Right lobe of liver (tissue), 6 donors: ENCODE measurements around the gene SLC2A3. TPM values are rescaled to one million over a fixed set of nuclear protein-coding genes. Genes with fewer than 3 reads are reported as not detected.
"Not testable (repeated sequence)": the region's sequence is repeated elsewhere in the genome, so short reads cannot be mapped to it uniquely, and the experiment has no call there.

Experiments used
- ATAC-seq, 4 donors: fragments of 200-7000 bp; cut with Tn5 transposase; one replicate each; pipeline ENCODE4 v1.9.1; 2020; ENCODE audit warnings: mild to moderate bottlenecking in 4 of 4, moderate library complexity in 4 of 4
- DNase-seq, 3 donors: peaks; one replicate each; pipeline ENCODE4 v3.0.0-alpha.2; 2020
- H3K27ac ChIP-seq, 3 donors: fragments of 200-600 bp; one replicate each; pipeline ENCODE4 v1.8.0; 2022
- H3K27me3 ChIP-seq, 2 donors: fragments of 200-600 bp; one replicate each; pipeline ENCODE4 v1.8.0; 2022
- H3K36me3 ChIP-seq, 4 donors: fragments of 200-600 bp; sonication (generic) in 1 of 4; one replicate each; pipeline versions ENCODE4 v1.5.1 to v1.8.0; 2017 to 2022; ENCODE audit warnings: control low read depth in 1 of 4
- H3K4me1 ChIP-seq, 4 donors: fragments of 200-600 bp; sonication (generic) in 1 of 4; one replicate each; pipeline versions ENCODE4 v1.5.1 to v1.8.0; 2017 to 2022; ENCODE audit warnings: control low read depth in 1 of 4
- H3K4me3 ChIP-seq, 3 donors: fragments of 200-600 bp; one replicate each; pipeline ENCODE4 v1.8.0; 2022
- H3K9me3 ChIP-seq, 4 donors: fragments of 200-600 bp; sonication (generic) in 1 of 4; one replicate each; pipeline versions ENCODE4 v1.5.1 to v1.8.0; 2017 to 2022; ENCODE audit warnings: control low read depth in 1 of 4
- POLR2A ChIP-seq: fragments of 450-650 bp; IDR thresholded peaks from one replicate; pipeline ENCODE4 v1.6.1; 2017; ENCODE audit warnings: antibody characterized with exemption, mild to moderate bottlenecking
- WGBS: methylation state at CpG from one replicate; pipeline ENCODE4 v1.1.6; 2018; ENCODE audit warnings: low coverage, low lambda C conversion rate; ENCODE audit not compliant: insufficient coverage; ENCODE audit errors: missing lambda C conversion rate; 5-methylcytosine and 5-hydroxymethylcytosine counted together
- intact Hi-C, 2 donors: fragments of 100-400 bp; cut with DNase I; formaldehyde crosslinking; loops; one replicate each; pipeline versions ENCODE4 v1.11.2 to v1.14.1; 2022
- total RNA-seq, 6 experiments: library from RNA; depleted of rRNA in 2 of 6; stranded (reverse); fragments of >200 nt in 2 of 6; fragmentation: NEBNext Ultra II Directional in 3 of 6; extraction: Animal tissue kit (Norgen Biotek cat#: 25700) in 3 of 6; gene quantifications; one replicate each; pipeline versions ENCODE4 v1.1.0 to v1.2.4, GENCODE V29; 2016 to 2023
- TF ChIP-seq, protein P1 (sequence below), 4 donors: fragments of 200-600 bp in 3 of 4; fragments of 450-650 bp in 1 of 4; IDR thresholded peaks; one replicate each; pipeline versions ENCODE4 v1.5.1 to v1.8.0; 2016 to 2022; ENCODE audit warnings: antibody characterized with exemption in 4 of 4, mild to moderate bottlenecking in 2 of 4
- donor health status: DM: no; HTN: yes; CAD: no.
- donor health status: DM: no; HTN: no; CAD: no.
- donor health status: DM: no; HTN: no; CAD: no.
- donor health status: DM: no; HTN: yes; CAD: no.
- donor health status: DM: no; HTN: yes; CAD: no.

SLC2A3 gene
- total RNA-seq, 6 experiments from 2014 or later = 6.6 to 53.5 (median 8.4) TPM

DNA sequence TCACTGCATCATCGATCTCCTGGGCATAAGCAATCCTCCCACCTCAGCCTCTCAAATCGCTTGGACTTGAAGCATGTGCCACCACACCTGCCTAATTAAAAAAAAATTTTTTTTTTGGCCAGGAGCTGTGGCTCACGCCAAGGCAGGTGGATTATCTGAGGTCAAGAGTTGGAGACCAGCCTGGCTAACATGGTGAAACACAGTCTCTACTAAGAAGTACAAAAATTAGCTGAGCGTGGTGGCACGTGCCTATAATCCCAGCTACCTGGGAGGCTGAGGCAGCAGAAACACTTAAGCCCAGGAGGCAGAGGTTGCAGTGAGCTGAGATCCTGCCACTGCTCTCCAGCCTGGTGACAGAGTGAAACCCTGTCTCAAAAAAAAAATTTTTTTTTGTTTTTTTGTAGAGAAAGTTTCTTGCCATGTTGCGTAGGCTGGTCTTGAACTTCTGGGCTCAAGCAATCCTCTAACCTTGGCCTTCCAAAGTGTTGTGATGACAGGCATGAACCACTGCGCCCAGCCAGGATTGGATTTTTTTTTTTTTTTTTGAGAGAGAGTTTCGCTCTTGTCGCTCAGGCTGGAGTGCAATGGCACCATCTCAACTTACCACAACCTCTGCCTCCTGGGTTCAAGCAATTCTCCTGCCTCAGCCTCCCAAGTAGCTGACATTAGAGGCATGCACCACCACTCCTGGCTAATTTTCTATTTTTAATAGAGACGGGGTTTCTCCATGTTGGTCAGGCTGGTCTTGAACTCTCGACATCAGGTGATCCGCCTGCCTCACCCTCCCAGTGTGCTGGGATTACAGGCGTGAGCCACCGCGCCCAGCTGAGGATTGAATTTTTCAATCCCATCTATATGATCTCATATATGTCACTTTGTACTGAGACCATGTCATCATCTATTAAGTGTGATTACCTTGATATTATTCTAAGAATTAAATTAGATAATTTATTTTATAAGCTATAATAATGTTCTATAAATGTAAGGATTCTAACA is 12.4 kb downstream of the SLC2A3 start:
- Histone ChIP-seq H3K27ac (no peak overlapping the region), H3K27me3 (no peaks in the 10 kb centered on the region), H3K9me3 (no peaks in the 10 kb centered on the region), H3K4me3 (no peak overlapping the region), H3K36me3 (peaks cover 0 to 13% (median 0%) of the 10 kb centered on the region in 4 donors), H3K4me1 (no peaks in the 10 kb centered on the region)
- 87% methylated on average over 11 of the region's 15 CpGs for WGBS
- ATAC-seq (peak in 1 of 4 donors; percentile 1), DNase-seq (peak in 1 of 3 donors; percentile 22)
- intact Hi-C loops = no loop called here
- TF ChIP-seq, protein P1, sequence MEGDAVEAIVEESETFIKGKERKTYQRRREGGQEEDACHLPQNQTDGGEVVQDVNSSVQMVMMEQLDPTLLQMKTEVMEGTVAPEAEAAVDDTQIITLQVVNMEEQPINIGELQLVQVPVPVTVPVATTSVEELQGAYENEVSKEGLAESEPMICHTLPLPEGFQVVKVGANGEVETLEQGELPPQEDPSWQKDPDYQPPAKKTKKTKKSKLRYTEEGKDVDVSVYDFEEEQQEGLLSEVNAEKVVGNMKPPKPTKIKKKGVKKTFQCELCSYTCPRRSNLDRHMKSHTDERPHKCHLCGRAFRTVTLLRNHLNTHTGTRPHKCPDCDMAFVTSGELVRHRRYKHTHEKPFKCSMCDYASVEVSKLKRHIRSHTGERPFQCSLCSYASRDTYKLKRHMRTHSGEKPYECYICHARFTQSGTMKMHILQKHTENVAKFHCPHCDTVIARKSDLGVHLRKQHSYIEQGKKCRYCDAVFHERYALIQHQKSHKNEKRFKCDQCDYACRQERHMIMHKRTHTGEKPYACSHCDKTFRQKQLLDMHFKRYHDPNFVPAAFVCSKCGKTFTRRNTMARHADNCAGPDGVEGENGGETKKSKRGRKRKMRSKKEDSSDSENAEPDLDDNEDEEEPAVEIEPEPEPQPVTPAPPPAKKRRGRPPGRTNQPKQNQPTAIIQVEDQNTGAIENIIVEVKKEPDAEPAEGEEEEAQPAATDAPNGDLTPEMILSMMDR (IDR thresholded peaks at IDR 0.05) = no peak
- no peak for TF ChIP-seq POLR2A

DNA sequence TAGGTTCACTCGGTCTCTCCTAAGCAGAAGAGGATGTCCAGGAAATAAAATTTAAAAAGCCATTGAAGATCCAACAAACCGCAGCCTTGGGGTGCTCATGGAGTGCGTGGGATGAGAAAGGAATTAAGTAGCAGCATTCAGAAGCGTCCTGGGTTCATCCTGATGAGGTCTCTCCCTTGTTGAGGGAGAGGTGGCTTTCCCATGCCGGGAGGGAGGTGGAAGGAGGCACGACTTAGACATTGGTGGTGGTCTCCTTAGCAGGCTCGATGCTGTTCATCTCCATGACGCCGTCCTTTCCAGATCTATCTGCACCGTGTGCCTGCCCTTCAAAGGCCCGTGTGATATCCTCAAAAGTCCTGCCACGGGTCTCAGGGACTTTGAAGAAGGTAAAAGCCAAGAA is 14.8 kb downstream of the SLC2A3 start:
- peak in 1 of 4 donors; percentile 17 for ATAC-seq
- H3K36me3 ChIP-seq = peaks cover 0 to 13% (median 0%) of the 10 kb centered on the region in 4 donors

DNA sequence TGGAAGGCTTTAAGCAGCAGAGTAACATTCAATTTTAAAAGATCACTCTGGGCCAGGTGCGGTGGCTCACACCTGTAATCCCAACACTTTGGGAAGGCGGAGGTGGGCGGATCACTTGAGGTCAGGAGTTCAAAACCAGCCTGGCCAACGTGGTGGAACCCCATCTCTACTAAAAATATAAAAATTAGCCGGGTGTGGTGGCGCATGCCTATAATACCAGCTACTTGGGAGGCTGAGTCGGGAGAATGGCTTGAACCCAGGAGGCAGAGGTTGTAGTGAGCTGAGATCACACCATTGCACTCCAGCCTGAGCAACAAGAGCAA is 17.8 kb downstream of the SLC2A3 start:
- intact Hi-C loops, H3K27ac ChIP-seq, H3K9me3 ChIP-seq, ATAC-seq, H3K27me3 ChIP-seq, H3K36me3 ChIP-seq, H3K4me3 ChIP-seq, H3K4me1 ChIP-seq, DNase-seq: not testable (repeated sequence)
- 86% methylated on average over 7 of the region's 7 CpGs for WGBS

More for the DNA sequence above, 14.8 kb downstream of the SLC2A3 start:
- DNase-seq, H3K4me3 ChIP-seq, H3K27me3 ChIP-seq, H3K4me1 ChIP-seq, H3K27ac ChIP-seq, H3K9me3 ChIP-seq, intact Hi-C loops: not testable (repeated sequence)
- WGBS = 71% methylated on average over 4 of the region's 12 CpGs

DNA sequence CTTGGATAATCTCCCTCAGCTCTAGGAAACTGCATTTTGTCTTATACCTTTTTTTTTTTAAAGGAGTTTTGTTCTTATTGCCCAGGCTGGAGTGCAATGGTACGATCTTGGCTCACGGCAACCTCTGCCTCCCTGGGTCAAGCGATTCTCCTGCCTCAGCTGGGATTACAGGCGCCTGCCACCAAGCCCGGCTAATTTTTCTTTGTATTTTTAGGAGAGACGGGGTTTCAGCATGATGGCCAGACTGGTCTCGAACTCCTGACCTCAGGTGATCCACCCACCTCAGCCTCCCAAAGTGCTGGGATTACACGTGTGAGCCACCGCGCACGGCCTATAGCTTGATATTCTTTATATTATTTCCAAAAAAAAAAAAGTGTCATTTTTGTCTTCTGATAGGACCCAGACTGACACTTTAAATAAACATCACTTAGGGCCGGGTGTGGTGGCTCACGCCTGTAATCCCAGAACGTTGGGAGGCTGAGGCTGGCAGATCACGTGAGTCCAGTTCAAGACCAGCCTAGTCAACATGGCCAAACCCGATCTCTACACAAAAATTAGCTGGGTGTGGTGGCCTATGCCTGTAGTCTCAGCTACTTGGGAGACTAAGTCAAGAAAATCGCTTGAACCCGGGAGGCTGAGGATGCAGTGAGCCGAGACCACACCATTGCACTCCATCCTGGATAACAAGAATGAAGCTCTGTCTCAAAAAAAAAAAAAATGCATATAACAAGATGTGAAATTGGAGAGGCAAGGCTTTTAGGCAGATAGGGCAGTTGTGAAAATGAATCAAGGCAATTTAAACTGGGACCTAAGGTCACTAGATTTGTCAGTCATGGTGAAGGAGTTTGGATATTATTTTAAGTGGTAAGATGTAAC is 18.4 kb downstream of the SLC2A3 start:
- WGBS = 76% methylated on average over 13 of the region's 19 CpGs
- TF ChIP-seq, protein P1 (IDR thresholded peaks at IDR 0.05) = no peak
- TF ChIP-seq POLR2A = no peak
- Histone ChIP-seq H3K27me3 (no peaks in the 10 kb centered on the region), H3K4me3 (no peak overlapping the region), H3K9me3 (no peaks in the 10 kb centered on the region), H3K27ac (no peak overlapping the region), H3K4me1 (no peaks in the 10 kb centered on the region), H3K36me3 (no peaks in the 10 kb centered on the region)
- ATAC-seq (no peak), DNase-seq (no peak)
- intact Hi-C loops = no loop called here

DNA sequence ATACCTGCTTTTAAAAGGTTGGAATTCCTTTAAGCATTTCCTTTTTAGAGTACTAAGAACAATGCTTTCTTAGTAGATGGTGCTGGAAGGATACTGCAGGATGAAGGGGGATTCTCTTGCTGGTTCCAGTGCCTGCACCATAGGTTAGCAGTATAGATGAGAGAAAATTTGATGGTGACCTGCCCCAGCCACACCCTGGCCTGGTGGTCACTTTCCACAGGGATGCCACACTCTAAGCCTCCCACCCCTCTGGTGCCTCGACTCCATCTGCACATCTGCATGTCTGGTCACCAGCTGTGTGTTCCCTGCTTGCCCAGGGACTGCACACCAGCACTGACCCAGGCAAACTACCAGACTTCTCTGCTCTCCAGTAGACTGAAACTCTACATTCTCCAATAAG is 19.1 kb downstream of the SLC2A3 start:
- ATAC-seq = peak in 1 of 4 donors; percentile 24
- intact Hi-C loops = no loop called here
- 50% methylated on average over 1 of the region's 1 CpG for WGBS
- H3K4me3 ChIP-seq = no peak overlapping the region
- H3K27ac ChIP-seq = no peak overlapping the region
- DNase-seq = no peak
- H3K4me1 ChIP-seq = no peaks in the 10 kb centered on the region
- H3K27me3 ChIP-seq = no peaks in the 10 kb centered on the region
- H3K36me3 ChIP-seq = no peaks in the 10 kb centered on the region
- no peaks in the 10 kb centered on the region for H3K9me3 ChIP-seq
- TF ChIP-seq, protein P1 (IDR thresholded peaks at IDR 0.05) = no peak
- no peak for TF ChIP-seq POLR2A
